HepG2 (cell line): Measurements from ENCODE around the gene EBF4. TPM values are rescaled to one million over a fixed set of nuclear protein-coding genes. Genes with fewer than 3 reads are reported as not detected.

Source experiments
- JUNB ChIP-seq: sonication (generic); formaldehyde crosslinking; IDR thresholded peaks from 2 replicates; pipeline ENCODE4 v1.8.0; 2022; ENCODE audit warnings: missing genetic modification reagents, mild to moderate bottlenecking, borderline replicate concordance
- MTA1 ChIP-seq: sonication (generic); formaldehyde crosslinking; IDR thresholded peaks from 2 replicates; pipeline ENCODE4 v1.4.0; 2020; ENCODE audit warnings: missing genetic modification reagents, mild to moderate bottlenecking, borderline replicate concordance
- POLR2G ChIP-seq: fragments of 200-400 bp; formaldehyde crosslinking; IDR thresholded peaks from 2 replicates; pipeline ENCODE4 v1.6.1; 2018; ENCODE audit warnings: mild to moderate bottlenecking, low read depth, low read length, moderate library complexity
- TMF1 ChIP-seq: sonication (generic); formaldehyde crosslinking; IDR thresholded peaks from 2 replicates; pipeline ENCODE4 v1.8.1; 2022; ENCODE audit warnings: low read depth, missing genetic modification reagents
- TOPORS ChIP-seq: sonication (generic); formaldehyde crosslinking; IDR thresholded peaks from 2 replicates; pipeline ENCODE4 v1.8.0; 2023; ENCODE audit warnings: mild to moderate bottlenecking, missing genetic modification reagents
- U2AF1 ChIP-seq: fragments of 200-400 bp; formaldehyde crosslinking; optimal IDR thresholded peaks from 2 replicates; pipeline ENCODE3; 2017; ENCODE audit warnings: mild to moderate bottlenecking, low read depth, low read length
- ZNF121 ChIP-seq: sonication (generic); formaldehyde crosslinking; IDR thresholded peaks from 2 replicates; pipeline ENCODE4 v1.5.0; 2020; ENCODE audit warnings: mild to moderate bottlenecking, missing genetic modification reagents
- ZNF143 ChIP-seq: sonication (generic); formaldehyde crosslinking; IDR thresholded peaks from 2 replicates; pipeline ENCODE4 v1.4.0; 2020; ENCODE audit warnings: missing genetic modification reagents
- ZNF552 ChIP-seq: sonication (generic); formaldehyde crosslinking; IDR thresholded peaks from 2 replicates; pipeline ENCODE4 v1.9.0; 2022; ENCODE audit warnings: missing genetic modification reagents, mild to moderate bottlenecking, borderline replicate concordance
- ZNF687 ChIP-seq: sonication (generic); formaldehyde crosslinking; IDR thresholded peaks from 2 replicates; pipeline ENCODE4 v1.5.1; 2020; ENCODE audit warnings: mild to moderate bottlenecking, missing genetic modification reagents, moderate library complexity
- ZNF724P ChIP-seq: sonication (generic); formaldehyde crosslinking; IDR thresholded peaks from 2 replicates; pipeline ENCODE4 v1.8.0; 2022; ENCODE audit warnings: missing genetic modification reagents, borderline replicate concordance
- ZSCAN22 ChIP-seq: sonication (generic); formaldehyde crosslinking; IDR thresholded peaks from 2 replicates; pipeline ENCODE4 v1.4.0; 2020; ENCODE audit warnings: mild to moderate bottlenecking, missing genetic modification reagents
- polyA plus RNA-seq, 8 experiments: library from polyadenylated mRNA; depleted of rRNA in 3 of 8; stranded (reverse) in 7 of 8; unstranded in 1 of 8; fragments of >200 nt; fragmentation: Illumina TruSeq in 4 of 8; extraction: Trizol in 4 of 8; gene quantifications; 2 replicates each; pipeline versions ENCODE4 v1.2.1 to v1.2.3, GENCODE V29; 2011 to 2016; ENCODE audit warnings: low read depth in 4 of 8, missing spikeins in 1 of 8, mixed read lengths in 1 of 8; ENCODE audit not compliant: insufficient read depth in 1 of 8
- total RNA-seq, 5 experiments: library from RNA; depleted of rRNA; stranded (reverse); fragments of >200 nt; fragmentation: Illumina TruSeq; extraction: Trizol; gene quantifications; 2 replicates each; pipeline ENCODE4 v1.2.3, GENCODE V29; 2016; ENCODE audit warnings: low read depth in 1 of 5

Gene EBF4
- total and polyA plus RNA-seq, 2 of the 13 experiments (the other 11 are each of a cell fraction or from before 2014, with no cell fraction given), result 0.84 to 2.2 TPM

GRCh38 chr20:2655331-2656116 lies 37.1 kb upstream of the EBF4 start (continued):
- TF ChIP-seq ZNF687 (peak; percentile 33; the same call in 1 of the 2 replicates), ZNF121 (no peak), ZSCAN22 (0 out of 2 replicates have a peak, but pooled peaks have one; percentile 1), JUNB (CRISPR knock-in tag) (0 out of 2 replicates have a peak, but pooled peaks have one; percentile 37), ZNF724P (CRISPR knock-in tag) (0 out of 2 replicates have a peak, but pooled peaks have one; percentile 51), ZNF143 (CRISPR knock-in tag) (0 out of 2 replicates have a peak, but pooled peaks have one; percentile 0), TOPORS (0 out of 2 replicates have a peak, but pooled peaks have one; percentile 42), U2AF1 (peak; percentile 46), ZNF552 (CRISPR knock-in tag) (0 out of 2 replicates have a peak, but pooled peaks have one; percentile 16), TMF1 (CRISPR knock-in tag) (peak; percentile 68; the same call in 1 of the 2 replicates), MTA1 (CRISPR knock-in tag) (0 out of 2 replicates have a peak, but pooled peaks have one; percentile 19), POLR2G (peak; percentile 27)
- TF ChIP-seq, all 625 proteins: peak for 37
